ENCODE data around the gene LPO. TPM values are rescaled to one million over a fixed set of nuclear protein-coding genes. Genes with fewer than 3 reads are reported as not detected.

The LPO gene
- total RNA-seq, 2 donors from 2014 or later = 0.44 TPM; not detected in 1

Other genes starting within 250 kb of the LPO start
- gene SRSF1, start 231.3 kb upstream of the LPO start, total RNA-seq = 100 to 1,000 TPM in 1 of 2 donors, 10 to 100 TPM in 1; 94.9 to 107 TPM
- gene DYNLL2, start 155.2 kb upstream of the LPO start, total RNA-seq = 10 to 100 TPM; 41.0 to 44.1 TPM
- gene OR4D1, start 90.2 kb upstream of the LPO start, total RNA-seq = 1 to 10 TPM; 1.0 to 1.2 TPM
- gene OR4D2, start 71.6 kb upstream of the LPO start, total RNA-seq = not detected
- gene EPX, start 45.9 kb upstream of the LPO start, total RNA-seq = not detected
- gene MKS1, start 19.3 kb upstream of the LPO start, total RNA-seq = 1 to 10 TPM; 7.6 to 7.7 TPM
- gene MPO, start 42.4 kb downstream of the LPO start, total RNA-seq = under 1 TPM in 1 of 2 donors, not detected in 1; 0.07 TPM
- gene TSPOAP1, start 90.2 kb downstream of the LPO start, total RNA-seq = 10 to 100 TPM; 30.5 to 32.8 TPM
- 10 to 100 TPM; 41.3 to 50.6 TPM for gene SUPT4H1, start 113.6 kb downstream of the LPO start, total RNA-seq
- under 1 TPM; 0.57 to 0.94 TPM for gene RNF43, start 178.9 kb downstream of the LPO start, total RNA-seq
- gene HSF5, start 249.8 kb downstream of the LPO start, total RNA-seq = 1 to 10 TPM; 1.5 to 1.6 TPM